D721Med (cell line): ENCODE data around the gene ROGDI.

ENCODE experiments used
- DNase-seq: peaks from one replicate; pipeline ENCODE4 v3.0.0; 2011; ENCODE audit warnings: low spot score; ENCODE audit not compliant: insufficient read length
- FAIRE-seq: peaks from 2 replicates; lab custom pipeline; 2011; peaks lifted over from hg19 to GRCh38; lab: Jason Lieb, UNC
- CTCF ChIP-seq: IDR thresholded peaks from 2 replicates; pipeline ENCODE4 v1.5.1; 2012; ENCODE audit warnings: mild to moderate bottlenecking, control low read depth; ENCODE audit not compliant: insufficient read depth; ENCODE audit errors: missing control alignments

The ROGDI gene

DNA sequence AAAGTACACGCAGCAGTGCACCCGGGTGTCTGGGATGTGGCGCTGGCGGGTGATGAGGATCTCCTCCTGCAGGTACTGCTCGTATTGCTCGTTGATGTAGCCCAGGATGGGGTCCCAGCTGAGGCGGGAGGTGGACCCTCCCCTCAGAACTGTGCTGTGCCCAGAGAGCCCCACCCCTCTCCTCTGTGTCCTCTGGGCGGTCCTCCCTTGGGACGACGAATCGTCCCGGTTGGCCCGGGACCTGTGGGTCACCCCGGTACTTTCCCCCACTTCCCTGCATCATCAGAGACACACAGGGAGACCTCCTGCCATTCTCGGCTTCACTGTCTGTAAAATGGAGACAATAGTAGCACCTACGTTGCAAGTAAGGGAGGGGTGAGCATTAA, 18.5 kb downstream of the ROGDI start:
- TF ChIP-seq CTCF, result no peak

GRCh38 chr16:4783251-4783950, 19.0 kb downstream of the ROGDI start:
- DNase-seq (no peak), FAIRE-seq (no peak)
- no peak for TF ChIP-seq CTCF

More for the DNA sequence above, 18.5 kb downstream of the ROGDI start:
- no peak for FAIRE-seq
- DNase-seq, result no peak

DNA sequence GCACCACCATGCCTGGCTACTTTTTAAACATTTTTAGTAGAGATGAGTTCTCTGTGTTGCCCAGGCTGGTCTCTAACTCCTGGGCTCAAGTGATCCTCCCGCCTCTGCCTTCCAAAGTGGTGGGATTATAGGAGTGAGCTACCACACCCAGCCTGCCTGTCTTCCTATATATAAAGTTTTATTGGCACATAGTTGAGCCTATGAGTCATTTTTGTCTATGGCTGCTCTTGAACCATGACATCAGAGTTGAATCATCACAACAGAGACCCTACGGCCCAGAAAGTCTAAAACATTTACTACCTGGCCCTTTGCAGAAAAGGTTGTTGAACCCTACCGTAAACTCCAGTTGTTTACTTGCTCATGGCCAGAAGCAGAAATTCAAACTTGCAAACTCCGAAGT, 22.2 kb downstream of the ROGDI start:
- no peak for FAIRE-seq
- TF ChIP-seq CTCF, result no peak
- no peak for DNase-seq

DNA sequence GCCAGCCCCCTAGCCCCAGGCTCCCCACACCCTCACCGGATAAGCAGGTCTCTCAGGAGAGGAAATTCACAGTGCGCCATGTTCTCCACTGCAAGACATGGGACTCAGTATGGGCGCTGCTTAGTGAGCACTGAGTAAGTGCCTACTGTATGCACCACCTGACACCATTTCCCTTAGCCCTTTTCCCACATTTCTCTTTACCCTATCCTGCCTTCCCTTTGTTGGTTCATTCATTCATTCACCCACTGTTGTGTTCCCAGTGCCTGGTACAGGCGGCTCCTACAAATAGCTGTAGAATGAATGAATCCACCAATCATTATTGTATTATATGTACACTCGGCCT, 24.4 kb downstream of the ROGDI start:
- no peak for FAIRE-seq
- DNase-seq, result no peak

GRCh38 chr16:4777339-4778049, 24.9 kb downstream of the ROGDI start:
- FAIRE-seq (no peak), DNase-seq (no peak)
- no peak for TF ChIP-seq CTCF

More for the DNA sequence above, 24.4 kb downstream of the ROGDI start:
- no peak for TF ChIP-seq CTCF

GRCh38 chr16:4776141-4776705, 26.2 kb downstream of the ROGDI start:
- TF ChIP-seq CTCF, result no peak
- FAIRE-seq, result no peak
- no peak for DNase-seq

GRCh38 chr16:4775005-4775404, 27.4 kb downstream of the ROGDI start:
- TF ChIP-seq CTCF, result no peak
- no peak for DNase-seq
- FAIRE-seq, result no peak
